Stimulated activated CD8-positive, alpha-beta memory T cell treated with anti-CD3 and anti-CD28 coated beads, Interleukin-12 subunit alpha, Interleukin-12 subunit beta, amount 100 ng/mL, for 4 hours (primary cell): ENCODE measurements around the gene BMPER.
"Not testable (repeated sequence)": the region's sequence is repeated elsewhere in the genome, so short reads cannot be mapped to it uniquely, and the experiment has no call there.

Experiments
- DNase-seq: peaks from one replicate; pipeline ENCODE4 v3.0.0-alpha.2; 2020; ENCODE audit warnings: low read depth

The BMPER gene

DNA sequence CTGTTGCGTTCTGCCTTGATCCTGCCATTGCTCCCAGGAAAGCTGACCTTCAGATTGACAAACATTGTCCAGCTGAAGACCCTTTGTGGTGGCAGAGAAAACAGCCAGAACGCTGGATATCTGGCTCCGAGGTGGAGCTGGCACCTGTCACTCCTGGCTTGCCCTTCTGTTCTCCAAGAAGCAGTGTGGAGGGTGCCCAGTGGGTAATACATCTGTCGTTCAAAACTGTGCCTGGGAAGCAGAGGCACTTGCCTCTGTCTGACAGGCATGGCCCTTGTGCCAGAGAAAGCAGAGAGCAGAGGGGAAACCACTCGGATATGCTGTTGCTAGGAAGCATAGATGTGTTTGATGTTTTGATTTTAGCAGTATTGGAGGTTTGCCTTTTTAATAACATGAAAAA, 231.4 kb downstream of the BMPER start:
- DNase-seq, result no peak

DNA sequence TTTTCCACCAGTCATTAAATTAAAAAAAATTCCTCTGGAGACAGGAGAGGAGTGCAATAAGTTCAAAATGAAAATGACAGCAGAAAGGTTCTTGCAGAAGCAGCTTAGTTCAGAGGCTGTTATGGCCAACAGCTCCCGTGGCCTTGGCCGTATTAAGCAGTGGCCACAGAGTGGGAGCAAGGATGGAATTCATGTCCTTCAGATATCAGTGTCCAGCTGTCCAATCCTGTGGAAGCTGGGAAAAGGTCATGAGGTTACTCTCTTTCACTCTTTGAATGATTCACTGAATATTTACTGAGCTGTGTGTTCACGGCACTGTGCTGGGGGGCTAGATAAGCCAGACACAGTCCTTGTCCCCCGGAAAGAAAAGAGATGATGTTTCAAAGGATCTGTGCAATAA, 231.8 kb downstream of the BMPER start:
- no peak for DNase-seq

DNA sequence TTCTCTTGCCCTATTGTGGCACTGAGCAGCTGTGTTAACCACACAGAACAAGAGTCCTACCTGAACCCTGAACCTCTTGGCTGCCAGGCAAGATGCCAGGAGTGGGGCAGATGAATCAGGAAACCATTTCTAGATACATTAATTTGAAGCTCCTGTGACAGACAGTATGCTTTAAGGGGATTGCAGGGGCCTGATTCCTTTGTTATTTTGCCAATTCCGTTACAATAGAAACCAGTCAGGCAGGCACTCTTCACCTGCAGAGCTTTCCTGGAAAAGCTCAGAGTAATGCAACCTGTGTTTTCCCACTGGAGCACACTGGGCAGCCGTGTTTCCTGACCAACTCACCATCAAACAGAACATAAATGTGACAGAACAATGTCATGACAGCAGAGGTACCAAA, 233.1 kb downstream of the BMPER start:
- DNase-seq, result no peak

DNA sequence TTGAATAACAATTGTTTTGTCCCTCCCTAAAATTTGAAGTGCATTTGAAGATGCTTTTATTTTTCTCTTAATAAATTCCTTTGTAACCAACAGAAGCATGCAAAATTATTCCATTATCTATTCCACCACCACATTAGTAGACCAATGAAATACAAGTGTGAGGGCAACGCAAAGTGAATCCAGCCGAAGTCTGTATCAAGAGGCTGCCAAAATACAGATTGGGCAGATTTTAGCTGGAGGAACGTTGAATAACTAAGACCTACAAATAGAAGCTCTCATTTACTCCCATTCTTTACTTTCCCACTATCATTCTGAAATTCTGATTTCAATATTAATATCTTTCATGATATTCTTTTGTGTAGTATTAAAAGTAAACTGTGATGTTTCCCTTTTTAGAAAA, 233.7 kb downstream of the BMPER start:
- DNase-seq, result no peak

- DNase-seq, result no peak
Observed at GRCh38 chr7:34140066-34140465, 234.7 kb downstream of the BMPER start.

DNA sequence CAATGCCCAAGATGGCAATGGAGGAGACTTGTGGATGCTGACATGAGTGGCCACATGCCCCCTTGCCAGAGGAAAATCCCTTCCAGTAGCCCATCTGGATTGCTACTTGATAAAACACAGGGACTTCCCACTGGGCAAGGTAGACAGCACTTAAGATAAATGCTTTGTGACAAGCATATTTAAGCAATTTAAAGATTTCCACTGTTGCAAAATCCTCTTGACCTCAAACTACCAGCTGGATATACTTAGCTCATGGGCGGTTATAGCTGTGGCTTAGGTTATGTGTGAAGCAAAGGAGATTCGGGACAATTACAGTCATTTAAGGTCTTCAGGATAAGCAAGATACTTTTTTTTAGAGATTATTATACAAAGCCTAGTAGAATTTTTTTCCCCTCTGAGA, 238.1 kb downstream of the BMPER start:
- DNase-seq, result no peak

DNA sequence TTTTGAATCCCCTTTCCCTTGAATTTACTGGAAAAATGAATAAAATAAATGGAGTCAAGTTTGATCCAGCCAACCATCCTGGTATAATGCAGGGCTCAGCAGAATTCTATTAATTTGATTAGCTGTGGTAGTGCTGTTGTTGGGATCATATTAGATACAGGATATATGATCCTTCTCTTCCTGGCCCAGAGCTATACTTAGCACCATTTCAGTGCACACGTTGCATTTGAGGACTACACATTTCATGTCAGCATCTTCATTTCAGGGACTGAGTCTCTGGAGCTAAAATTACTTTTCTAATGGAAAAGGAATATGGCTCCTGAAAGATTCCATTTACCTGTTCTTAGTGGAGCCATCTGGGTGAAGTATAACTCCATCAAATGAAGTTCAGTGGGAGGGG, 240.3 kb downstream of the BMPER start:
- no peak for DNase-seq

GRCh38 chr7:34153656-34154270, 248.4 kb downstream of the BMPER start:
- DNase-seq, result no peak

- DNase-seq, result no peak
Observed at GRCh38 chr7:34155220-34155908, 250.0 kb downstream of the BMPER start.

GRCh38 chr7:34156336-34156735, 251.0 kb downstream of the BMPER start:
- DNase-seq, result no peak

GRCh38 chr7:34157137-34157536, 251.8 kb downstream of the BMPER start:
- DNase-seq, result no peak

DNA sequence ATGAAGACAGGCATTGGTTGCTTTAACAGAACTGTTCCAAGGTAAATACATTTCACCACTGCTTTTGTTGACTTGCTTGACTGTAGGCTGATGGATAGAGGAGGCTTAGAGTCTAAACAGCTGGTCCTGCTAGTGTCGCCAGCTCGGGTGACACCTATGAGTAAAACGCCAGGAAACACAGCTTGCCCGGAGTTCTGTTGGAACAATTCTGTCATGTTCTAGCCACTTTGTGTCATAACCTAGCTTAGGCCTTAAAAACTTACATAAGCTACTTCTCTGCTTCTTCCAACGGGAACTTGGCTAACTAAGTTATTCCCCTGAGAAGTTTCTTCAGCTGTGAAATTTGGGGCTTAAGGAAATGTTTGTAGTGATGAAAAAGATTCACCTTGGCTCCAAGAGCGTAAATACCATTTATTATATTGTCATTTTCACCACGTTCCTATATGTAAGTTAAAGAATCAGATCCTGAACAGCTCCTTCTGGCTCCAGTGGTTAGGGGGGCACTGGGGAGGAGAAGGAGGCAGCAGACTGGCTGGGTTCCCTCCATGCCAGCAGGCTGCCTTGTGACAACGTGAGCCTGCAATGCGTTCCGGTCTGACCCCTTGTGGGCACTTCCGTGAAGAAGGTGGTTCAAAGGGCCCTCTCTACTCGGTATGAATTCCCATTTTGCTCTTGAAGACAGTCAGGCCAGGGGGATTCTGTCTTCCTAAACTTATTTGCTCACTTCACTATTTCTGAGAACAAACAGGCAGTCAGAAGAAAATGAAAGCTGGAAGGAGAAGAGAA, 253.2 kb downstream of the BMPER start:
- no peak for DNase-seq

GRCh38 chr7:34160261-34160752, 255.0 kb downstream of the BMPER start:
- no peak for DNase-seq

- DNase-seq, result no peak
Observed at GRCh38 chr7:34162027-34162565, 256.8 kb downstream of the BMPER start.

DNA sequence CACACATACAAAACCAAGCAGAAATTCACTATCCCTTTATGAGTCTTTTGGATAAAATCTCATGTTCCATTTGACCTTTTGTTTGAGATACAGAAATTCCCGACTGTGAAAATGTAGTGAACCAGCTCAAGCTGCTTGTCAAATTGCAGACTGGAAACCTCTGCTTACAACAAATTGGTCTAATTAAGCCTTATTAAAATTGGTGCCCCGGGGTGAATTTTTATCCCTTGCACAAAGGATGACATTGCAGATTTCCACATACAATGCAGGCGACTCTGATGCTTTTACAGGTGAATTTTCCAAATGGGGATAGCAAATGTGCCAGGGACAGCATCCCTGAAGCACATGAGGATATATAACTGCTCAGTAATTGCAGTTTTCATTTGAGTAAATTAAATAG, 257.3 kb downstream of the BMPER start:
- no peak for DNase-seq

- DNase-seq, result no peak
Observed at GRCh38 chr7:34163956-34164355, 258.6 kb downstream of the BMPER start.

DNA sequence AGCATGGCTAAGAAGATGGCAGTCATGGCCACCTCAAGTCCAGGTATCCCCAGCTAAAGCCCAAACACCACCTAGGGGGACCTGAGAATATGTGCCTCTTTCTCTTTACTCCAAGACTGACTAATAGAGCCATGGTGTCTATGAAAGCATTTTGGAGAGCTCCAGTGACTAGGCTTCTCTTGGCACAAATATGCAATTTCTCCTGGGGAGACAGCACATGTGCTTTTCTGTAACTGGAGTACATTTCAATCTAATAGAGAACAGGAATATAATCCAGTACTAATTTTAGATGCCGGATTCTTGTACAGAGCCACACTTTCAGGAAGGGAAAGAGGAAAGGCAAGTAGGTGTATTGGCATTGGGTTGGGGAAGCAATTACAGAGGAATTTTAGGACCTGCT, 260.1 kb downstream of the BMPER start:
- DNase-seq, result no peak

DNA sequence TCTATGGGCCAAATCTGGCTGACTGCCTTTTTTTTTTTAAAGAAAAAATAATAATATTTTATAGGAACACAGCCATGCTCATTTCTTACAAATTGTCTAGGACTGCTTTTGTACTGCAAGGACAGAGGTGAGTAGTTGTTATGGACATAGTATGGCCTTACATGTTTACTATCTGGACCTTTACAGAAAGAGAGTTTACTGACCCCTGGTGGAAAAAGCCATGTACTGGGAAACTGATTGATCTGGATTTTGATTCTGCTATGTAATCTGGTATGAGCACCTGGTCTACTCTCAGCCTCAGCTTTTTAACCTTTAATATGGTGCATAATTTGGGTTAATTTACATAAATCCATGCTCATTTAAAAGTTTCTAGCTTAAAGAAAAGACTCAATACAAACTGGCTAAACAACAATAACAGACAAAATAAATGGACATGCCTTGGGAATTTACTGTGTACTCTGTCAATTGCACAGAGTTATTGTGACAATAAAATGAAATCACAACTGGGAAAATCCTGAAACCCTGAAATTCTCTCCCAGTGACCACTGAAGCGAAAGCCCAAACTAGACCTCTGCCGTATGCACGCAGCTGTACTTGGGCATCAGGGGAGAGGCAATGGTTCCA, 260.7 kb downstream of the BMPER start:
- DNase-seq, result no peak

GRCh38 chr7:34168013-34168412, 262.7 kb downstream of the BMPER start:
- no peak for DNase-seq

GRCh38 chr7:34174688-34175616, 269.6 kb downstream of the BMPER start:
- DNase-seq, result not testable (repeated sequence)

DNA sequence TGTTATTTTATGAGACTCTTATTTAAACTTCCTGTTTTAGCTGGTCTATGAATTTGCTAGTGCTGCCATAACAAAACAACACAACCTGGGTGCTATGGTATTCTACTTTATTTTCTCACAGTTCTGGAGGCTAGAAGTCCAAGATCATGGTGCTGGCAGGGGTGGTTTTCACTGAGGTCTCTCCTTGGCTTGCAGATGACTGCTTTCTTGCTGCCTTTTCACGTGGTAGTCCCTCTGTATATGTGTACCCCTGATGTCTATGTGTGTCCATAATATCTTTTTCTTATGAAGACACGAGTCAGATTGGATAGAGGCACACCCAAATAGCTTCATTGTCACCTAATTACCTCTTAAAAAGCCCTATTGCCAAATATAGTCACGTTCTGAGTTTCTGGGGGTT, 270.5 kb downstream of the BMPER start:
- DNase-seq, result no peak
